ENCODE results near the gene CERS3.

DNA sequence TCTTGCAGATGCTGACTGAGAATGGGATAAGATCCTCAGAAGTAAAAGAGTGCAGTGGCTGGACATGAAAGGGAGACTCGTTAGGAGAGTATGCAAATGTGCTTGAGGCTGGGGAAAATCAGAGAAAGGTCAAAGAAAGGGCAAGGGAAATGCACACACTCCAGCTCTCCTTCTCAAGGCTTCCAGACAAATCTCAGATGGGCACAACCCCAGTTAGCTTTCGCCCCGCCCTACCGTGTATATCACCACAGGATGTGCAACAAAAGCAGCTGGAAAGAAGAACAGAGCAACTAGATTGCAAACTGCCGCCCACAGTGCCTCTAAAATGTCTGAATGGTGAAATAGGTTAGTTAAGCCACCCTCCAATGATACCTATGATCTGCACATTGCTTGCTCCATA lies 63.9 kb downstream of the CERS3 start:
- TF ChIP-seq CTCF (IDR thresholded peaks at IDR 0.05; ENCODE audit: insufficient read depth, low read length) (no peak), POLR2AphosphoS5 (IDR thresholded peaks at IDR 0.05; ENCODE audit: low read depth) (no peak), SPI1 (IDR thresholded peaks at IDR 0.05; ENCODE audit: borderline replicate concordance, low read depth) (no peak)
- TF ChIP-seq, protein P1, sequence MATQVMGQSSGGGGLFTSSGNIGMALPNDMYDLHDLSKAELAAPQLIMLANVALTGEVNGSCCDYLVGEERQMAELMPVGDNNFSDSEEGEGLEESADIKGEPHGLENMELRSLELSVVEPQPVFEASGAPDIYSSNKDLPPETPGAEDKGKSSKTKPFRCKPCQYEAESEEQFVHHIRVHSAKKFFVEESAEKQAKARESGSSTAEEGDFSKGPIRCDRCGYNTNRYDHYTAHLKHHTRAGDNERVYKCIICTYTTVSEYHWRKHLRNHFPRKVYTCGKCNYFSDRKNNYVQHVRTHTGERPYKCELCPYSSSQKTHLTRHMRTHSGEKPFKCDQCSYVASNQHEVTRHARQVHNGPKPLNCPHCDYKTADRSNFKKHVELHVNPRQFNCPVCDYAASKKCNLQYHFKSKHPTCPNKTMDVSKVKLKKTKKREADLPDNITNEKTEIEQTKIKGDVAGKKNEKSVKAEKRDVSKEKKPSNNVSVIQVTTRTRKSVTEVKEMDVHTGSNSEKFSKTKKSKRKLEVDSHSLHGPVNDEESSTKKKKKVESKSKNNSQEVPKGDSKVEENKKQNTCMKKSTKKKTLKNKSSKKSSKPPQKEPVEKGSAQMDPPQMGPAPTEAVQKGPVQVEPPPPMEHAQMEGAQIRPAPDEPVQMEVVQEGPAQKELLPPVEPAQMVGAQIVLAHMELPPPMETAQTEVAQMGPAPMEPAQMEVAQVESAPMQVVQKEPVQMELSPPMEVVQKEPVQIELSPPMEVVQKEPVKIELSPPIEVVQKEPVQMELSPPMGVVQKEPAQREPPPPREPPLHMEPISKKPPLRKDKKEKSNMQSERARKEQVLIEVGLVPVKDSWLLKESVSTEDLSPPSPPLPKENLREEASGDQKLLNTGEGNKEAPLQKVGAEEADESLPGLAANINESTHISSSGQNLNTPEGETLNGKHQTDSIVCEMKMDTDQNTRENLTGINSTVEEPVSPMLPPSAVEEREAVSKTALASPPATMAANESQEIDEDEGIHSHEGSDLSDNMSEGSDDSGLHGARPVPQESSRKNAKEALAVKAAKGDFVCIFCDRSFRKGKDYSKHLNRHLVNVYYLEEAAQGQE (IDR thresholded peaks at IDR 0.05; ENCODE audit: insufficient replicate concordance, low read depth) = no peak

All from HL-60 (cell line).